SKM-1 treated with dmso at 0.1 percent for 144 hours (cell line): ENCODE data around the gene LRIF1.

Experiments
- DNase-seq: peaks from one replicate; lab custom pipeline; 2025; ENCODE audit not compliant: unreplicated experiment; lab: John Stamatoyannopoulos, UW

LRIF1 gene

GRCh38 chr1:110897681-110898080 is 66.0 kb downstream of the LRIF1 start:
- DNase-seq: no peak
